SU-DHL-6 (cell line): ENCODE measurements around the gene FLT1.

ENCODE experiments used
- EZH2phosphoT487 ChIP-seq: fragments of 200-600 bp; sonication (generic), shearing (Covaris generic); conservative IDR thresholded peaks from 2 replicates; pipeline ENCODE4 v1.6.1; 2018; ENCODE audit warnings: mild to moderate bottlenecking, antibody characterized with exemption, low read length, moderate library complexity, mixed read lengths
- TF ChIP-seq, protein P1 (sequence below): fragments of 200-600 bp; sonication (generic); IDR thresholded peaks from one replicate; pipeline ENCODE4 v1.5.1; 2017; ENCODE audit warnings: antibody characterized with exemption, mild to moderate bottlenecking, low read length, moderate library complexity; ENCODE audit not compliant: insufficient read depth, poor library complexity, severe bottlenecking

DNA sequence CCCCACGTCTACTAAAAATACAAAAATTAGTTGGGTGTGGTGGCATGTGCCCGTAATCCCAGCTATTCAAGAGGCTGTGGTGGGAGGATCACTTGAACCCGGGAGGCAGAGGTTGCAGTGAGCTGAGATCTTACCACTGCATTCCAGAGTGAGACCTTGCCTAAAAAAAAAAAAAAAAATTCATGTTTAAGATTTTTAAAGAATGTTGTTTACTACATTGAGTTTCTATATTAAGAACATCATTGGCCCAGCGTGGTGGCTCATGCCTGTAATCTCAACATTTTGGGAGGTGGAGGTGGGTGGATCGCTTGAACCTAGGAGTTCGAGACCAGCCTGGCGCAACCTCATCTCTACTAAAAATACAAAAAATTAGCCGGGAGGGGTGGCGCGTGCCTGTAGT lies 31.9 kb upstream of the FLT1 start:
- TF ChIP-seq, protein P1, sequence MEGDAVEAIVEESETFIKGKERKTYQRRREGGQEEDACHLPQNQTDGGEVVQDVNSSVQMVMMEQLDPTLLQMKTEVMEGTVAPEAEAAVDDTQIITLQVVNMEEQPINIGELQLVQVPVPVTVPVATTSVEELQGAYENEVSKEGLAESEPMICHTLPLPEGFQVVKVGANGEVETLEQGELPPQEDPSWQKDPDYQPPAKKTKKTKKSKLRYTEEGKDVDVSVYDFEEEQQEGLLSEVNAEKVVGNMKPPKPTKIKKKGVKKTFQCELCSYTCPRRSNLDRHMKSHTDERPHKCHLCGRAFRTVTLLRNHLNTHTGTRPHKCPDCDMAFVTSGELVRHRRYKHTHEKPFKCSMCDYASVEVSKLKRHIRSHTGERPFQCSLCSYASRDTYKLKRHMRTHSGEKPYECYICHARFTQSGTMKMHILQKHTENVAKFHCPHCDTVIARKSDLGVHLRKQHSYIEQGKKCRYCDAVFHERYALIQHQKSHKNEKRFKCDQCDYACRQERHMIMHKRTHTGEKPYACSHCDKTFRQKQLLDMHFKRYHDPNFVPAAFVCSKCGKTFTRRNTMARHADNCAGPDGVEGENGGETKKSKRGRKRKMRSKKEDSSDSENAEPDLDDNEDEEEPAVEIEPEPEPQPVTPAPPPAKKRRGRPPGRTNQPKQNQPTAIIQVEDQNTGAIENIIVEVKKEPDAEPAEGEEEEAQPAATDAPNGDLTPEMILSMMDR = no peak
- TF ChIP-seq EZH2phosphoT487 = no peak
